ENCODE measurements around the gene HSPBP1. TPM values are rescaled to one million over a fixed set of nuclear protein-coding genes. Genes with fewer than 3 reads are reported as not detected.

Gene HSPBP1
- total RNA-seq, 1 donor from 2014 or later: 27.5 TPM

DNA sequence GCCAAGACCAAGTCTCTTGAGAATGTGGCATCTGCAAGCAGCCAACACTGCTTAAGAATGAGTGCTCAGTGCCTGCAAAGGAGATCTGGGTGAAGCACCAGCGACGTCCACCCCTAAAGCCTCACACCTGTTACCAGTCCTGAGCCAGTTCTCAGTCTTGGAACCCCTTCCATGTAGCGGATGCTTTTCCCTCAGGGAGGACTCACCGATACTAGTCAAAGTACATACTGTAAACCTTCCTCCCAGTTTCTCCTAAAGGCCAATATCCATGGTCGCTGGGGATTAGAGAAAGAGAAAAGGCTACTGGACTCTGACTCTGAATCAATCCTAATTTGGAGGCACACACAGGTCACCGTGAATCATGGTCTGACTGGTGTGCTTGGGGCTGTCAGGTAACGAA lies 66.4 kb downstream of the HSPBP1 start:
- DNase-seq: no peak

DNA sequence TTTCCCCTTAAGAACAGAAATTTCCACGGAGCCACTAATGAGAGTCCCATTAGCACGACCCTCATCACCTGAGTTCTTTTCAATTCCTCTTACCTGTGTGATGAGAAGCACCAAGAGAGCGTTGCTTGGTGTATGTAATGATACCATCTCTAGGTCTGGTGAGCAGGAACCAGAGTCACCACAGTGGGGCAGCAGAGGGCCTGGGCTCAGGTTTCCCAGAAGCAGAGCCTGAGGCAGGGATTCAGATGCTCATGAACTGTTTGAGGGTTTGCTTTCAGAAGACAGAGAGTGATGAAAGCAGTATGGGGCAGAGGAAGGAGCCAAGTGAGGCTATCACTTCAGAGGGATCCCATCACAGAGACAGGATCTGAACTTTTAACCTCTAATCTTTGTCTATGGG lies 67.5 kb downstream of the HSPBP1 start:
- no peak for DNase-seq

Small RNA genes lying within 50 kb of the gene (small RNA-seq; reads per million reads assigned to genes)
- gene MIR6802 (ENCODE audit: low replicate concordance): not detected
- not detected for gene MIR6803 (ENCODE audit: low replicate concordance)
- gene MIR6804 (ENCODE audit: low replicate concordance): not detected

Other genes starting within 250 kb of the HSPBP1 start
- gene GP6, start 241.8 kb downstream of the HSPBP1 start, total RNA-seq: 0.21 TPM
- 36.2 TPM for gene RDH13, start 217.0 kb downstream of the HSPBP1 start, total RNA-seq
- 76.8 TPM for gene EPS8L1, start 204.2 kb downstream of the HSPBP1 start, total RNA-seq
- gene PPP1R12C, start 162.5 kb downstream of the HSPBP1 start, total RNA-seq: 48.4 TPM
- 338 TPM for gene TNNT1, start 130.9 kb downstream of the HSPBP1 start, total RNA-seq
- gene TNNI3, start 122.4 kb downstream of the HSPBP1 start, total RNA-seq: 1.7 TPM
- gene DNAAF3, start 113.5 kb downstream of the HSPBP1 start, total RNA-seq: 0.51 TPM
- not detected for gene SYT5, start 99.8 kb downstream of the HSPBP1 start, total RNA-seq
- gene PTPRH, start 70.6 kb downstream of the HSPBP1 start, total RNA-seq: 3.9 TPM
- 0.72 TPM for gene TMEM86B, start 51.3 kb downstream of the HSPBP1 start, total RNA-seq
- gene PPP6R1, start 21.1 kb downstream of the HSPBP1 start, total RNA-seq: 33.4 TPM
- gene BRSK1, start 3.9 kb upstream of the HSPBP1 start, total RNA-seq: 5.0 TPM
- gene TMEM150B, start 45.2 kb upstream of the HSPBP1 start, total RNA-seq: not detected
- gene KMT5C, start 59.8 kb upstream of the HSPBP1 start, total RNA-seq: 13.3 TPM
- 0.72 TPM for gene COX6B2, start 74.6 kb upstream of the HSPBP1 start, total RNA-seq
- not detected for gene GARIN5B, start 83.2 kb upstream of the HSPBP1 start, total RNA-seq
- gene IL11, start 90.4 kb upstream of the HSPBP1 start, total RNA-seq: not detected
- gene TMEM190, start 96.7 kb upstream of the HSPBP1 start, total RNA-seq: not detected
- 4.2 TPM for gene TMEM238, start 104.2 kb upstream of the HSPBP1 start, total RNA-seq
- 453 TPM for gene RPL28, start 105.8 kb upstream of the HSPBP1 start, total RNA-seq
- 20.7 TPM for gene UBE2S, start 127.7 kb upstream of the HSPBP1 start, total RNA-seq
- gene SHISA7, start 163.2 kb upstream of the HSPBP1 start, total RNA-seq: not detected
- gene ISOC2, start 181.5 kb upstream of the HSPBP1 start, total RNA-seq: 39.3 TPM
- gene C19orf85, start 184.6 kb upstream of the HSPBP1 start, total RNA-seq: not detected
- gene ZNF628, start 196.5 kb upstream of the HSPBP1 start, total RNA-seq: 4.4 TPM
- gene NAT14, start 205.1 kb upstream of the HSPBP1 start, total RNA-seq: 12.0 TPM
- 29.2 TPM for gene SSC5D, start 208.3 kb upstream of the HSPBP1 start, total RNA-seq

Measured in tongue (tissue), 3 donors.